ENCODE results near the gene STX5.

- TF ChIP-seq RCOR1 (conservative IDR thresholded peaks at IDR 0.05; ENCODE audit: low read depth, low read length) (no peak), POLR2A (IDR thresholded peaks at IDR 0.05; ENCODE audit: low read depth, low read length) (no peak), CTCF (IDR thresholded peaks at IDR 0.05 in 2 of 3, conservative IDR thresholded peaks at IDR 0.05 in 1 of 3; ENCODE audit: control insufficient read depth in 2 of 3, extremely low read depth in 1 of 3, insufficient read depth in 1 of 3, low read depth in 3 of 3, low read length in 3 of 3) (no peak)
Observed at GRCh38 chr11:62856333-62856895, 24.6 kb upstream of the STX5 start.
